GM21360 (cell line): ENCODE data around the gene ACTN1.
"Not testable (repeated sequence)": the region's sequence is repeated elsewhere in the genome, so short reads cannot be mapped to it uniquely, and the experiment has no call there.

Experiments
- ATAC-seq: cut with Tn5 transposase; IDR thresholded peaks from one replicate; pipeline ENCODE4 v1.9.1; 2021; ENCODE audit warnings: mild to moderate bottlenecking, moderate library complexity; ENCODE audit not compliant: unreplicated experiment

Gene ACTN1

GRCh38 chr14:68986926-68987652, 8.0 kb upstream of the ACTN1 start:
- no peak for ATAC-seq

GRCh38 chr14:68986225-68986624, 7.1 kb upstream of the ACTN1 start:
- no peak for ATAC-seq

- ATAC-seq: no peak
Observed at GRCh38 chr14:68984686-68985085, 5.6 kb upstream of the ACTN1 start.

- ATAC-seq: no peak
Observed at GRCh38 chr14:68983191-68983590, 4.1 kb upstream of the ACTN1 start.

- no peak for ATAC-seq
Observed at GRCh38 chr14:68982581-68982980, 3.5 kb upstream of the ACTN1 start.

- ATAC-seq: no peak
Observed at GRCh38 chr14:68981539-68981976, 2.5 kb upstream of the ACTN1 start.

GRCh38 chr14:68981139-68981538, 2.0 kb upstream of the ACTN1 start:
- no peak for ATAC-seq

GRCh38 chr14:68979722-68980451, 785 bp upstream of the ACTN1 start:
- no peak for ATAC-seq

- no peak for ATAC-seq
Observed at GRCh38 chr14:68978172-68978911, 760 bp downstream of the ACTN1 start.

- no peak for ATAC-seq
Observed at GRCh38 chr14:68977718-68978171, 1.4 kb downstream of the ACTN1 start.

- ATAC-seq: no peak
Observed at GRCh38 chr14:68977180-68977717, 1.9 kb downstream of the ACTN1 start.

GRCh38 chr14:68976160-68977067, 2.7 kb downstream of the ACTN1 start:
- ATAC-seq: no peak

- ATAC-seq: no peak
Observed at GRCh38 chr14:68975667-68976066, 3.4 kb downstream of the ACTN1 start.

- ATAC-seq: no peak
Observed at GRCh38 chr14:68974759-68975347, 4.2 kb downstream of the ACTN1 start.

- no peak for ATAC-seq
Observed at GRCh38 chr14:68973639-68974038, 5.5 kb downstream of the ACTN1 start.

GRCh38 chr14:68973219-68973565, 5.9 kb downstream of the ACTN1 start:
- ATAC-seq: not testable (repeated sequence)

- no peak for ATAC-seq
Observed at GRCh38 chr14:68972507-68973218, 6.4 kb downstream of the ACTN1 start.

GRCh38 chr14:68971411-68972035, 7.6 kb downstream of the ACTN1 start:
- no peak for ATAC-seq

GRCh38 chr14:68970736-68971135, 8.4 kb downstream of the ACTN1 start:
- ATAC-seq: no peak
